Stomach (tissue), 9 donors: ENCODE results near the gene FKBP7. TPM values are rescaled to one million over a fixed set of nuclear protein-coding genes. Genes with fewer than 3 reads are reported as not detected.
"Not testable (repeated sequence)": the region's sequence is repeated elsewhere in the genome, so short reads cannot be mapped to it uniquely, and the experiment has no call there.

Experiments
- DNase-seq, 2 donors: peaks; one replicate each; pipeline versions ENCODE4 v3.0.0 to v3.0.0-alpha.2; 2013 to 2019
- H3K27ac ChIP-seq, 5 donors: fragments of 200-600 bp in 4 of 5; sonication (generic) in 4 of 5; one replicate each; pipeline ENCODE4 v1.5.1; 2013 to 2019; ENCODE audit warnings: mild to moderate bottlenecking in 1 of 5, moderate library complexity in 1 of 5
- H3K27me3 ChIP-seq, 3 donors: fragments of 200-600 bp; sonication (generic); one replicate each; pipeline ENCODE4 v1.5.1; 2017 to 2019; ENCODE audit warnings: mixed run types in 1 of 3
- H3K36me3 ChIP-seq, 4 donors: fragments of 200-600 bp; sonication (generic); 1 replicate in 3 of 4; 2 replicates in 1 of 4; pipeline ENCODE4 v1.5.1; 2016 to 2019
- H3K4me1 ChIP-seq, 4 donors: fragments of 200-600 bp; sonication (generic); one replicate each; pipeline ENCODE4 v1.5.1; 2016 to 2019
- H3K4me3 ChIP-seq, 4 donors: fragments of 200-600 bp; sonication (generic) in 3 of 4; one replicate each; pipeline ENCODE4 v1.5.1; 2016 to 2019; ENCODE audit warnings: mild to moderate bottlenecking in 1 of 4
- H3K9me3 ChIP-seq, 4 donors: fragments of 200-600 bp; sonication (generic); one replicate each; pipeline ENCODE4 v1.5.1; 2016 to 2019
- EP300 ChIP-seq: sonication (generic); formaldehyde crosslinking; IDR thresholded peaks from one replicate; pipeline ENCODE4 v1.6.1; 2017; ENCODE audit warnings: antibody characterized with exemption
- POLR2A ChIP-seq, 4 donors: fragments of 450-650 bp; IDR thresholded peaks; one replicate each; pipeline ENCODE4 v1.6.1; 2016; ENCODE audit warnings: antibody characterized with exemption in 4 of 4, control low read depth in 2 of 4, mild to moderate bottlenecking in 1 of 4, moderate library complexity in 1 of 4
- POLR2AphosphoS5 ChIP-seq, 3 donors: sonication (generic); formaldehyde crosslinking; IDR thresholded peaks; one replicate each; pipeline ENCODE4 v1.6.1; 2016; ENCODE audit warnings: antibody characterized with exemption in 3 of 3
- WGBS, 5 donors: extraction: QIAGEN DNeasy Blood & Tissue Kit in 3 of 5; methylation state at CpG; one replicate each; pipeline versions ENCODE4 v1.1.5 to v1.1.7; 2013 to 2018; 5-methylcytosine and 5-hydroxymethylcytosine counted together
- intact Hi-C: fragments of 100-400 bp; cut with DNase I; formaldehyde crosslinking; loops from one replicate; pipeline ENCODE4 v1.15.1; 2023; ENCODE audit warnings: low total_unique reads
- polyA plus RNA-seq, 3 donors: library from polyadenylated mRNA; stranded (reverse); fragments of 200-250 nt; gene quantifications; one replicate each; pipeline ENCODE4 v1.2.3, GENCODE V29; 2013
- total RNA-seq, 5 donors: library from RNA; depleted of rRNA; stranded (reverse); fragments of >200 nt; gene quantifications; one replicate each; pipeline versions ENCODE4 v1.1.0 to v1.2.3, GENCODE V29; 2014 to 2016
- TF ChIP-seq, protein P1 (sequence below), 7 experiments: fragments of 450-650 bp in 4 of 7; fragments of 200-600 bp in 3 of 7; sonication (generic) in 3 of 7; IDR thresholded peaks; one replicate each; pipeline ENCODE4 v1.5.1; 2016 to 2019; ENCODE audit warnings: antibody characterized with exemption in 7 of 7, control low read depth in 2 of 7, mild to moderate bottlenecking in 1 of 7
- donor health status: healthy with polysubstance abuse.
- donor health status: Bipolar disorder and iron deficiency.
- donor health status: healthy.

FKBP7 gene
- total and polyA plus RNA-seq, 8 donors: 0.87 to 31.4 (median 4.7) TPM

DNA sequence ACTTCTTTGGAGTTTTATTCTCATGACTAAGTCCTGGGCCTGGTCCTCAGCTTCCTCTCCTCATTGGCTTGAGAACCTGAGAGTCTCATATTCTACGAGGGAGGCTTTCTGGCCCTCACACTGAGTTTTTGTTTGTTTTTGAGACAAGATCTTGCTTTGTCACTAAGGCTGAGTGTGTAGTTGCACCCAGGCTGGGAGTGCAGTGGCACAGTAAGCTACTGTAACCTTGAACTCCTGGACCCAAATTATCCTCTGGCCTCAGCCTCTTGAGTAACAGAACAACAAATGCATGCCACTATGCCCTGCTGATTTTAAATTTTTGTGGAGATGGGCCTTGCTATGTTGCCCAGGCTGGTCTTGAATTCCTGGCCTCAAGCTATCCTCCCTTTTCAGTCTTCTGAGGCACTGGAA, 50.0 kb downstream of the FKBP7 start:
- DNase-seq: no peak
- Histone ChIP-seq H3K4me3 (no peak overlapping the region), H3K27me3 (no peaks in the 10 kb centered on the region), H3K36me3 (peaks cover 29 to 75% (median 68%) of the 10 kb centered on the region in 4 donors), H3K27ac (no peak overlapping the region), H3K4me1 (no peaks in the 10 kb centered on the region), H3K9me3 (peaks cover 0 to 14% (median 2%) of the 10 kb centered on the region in 4 donors)
- TF ChIP-seq POLR2AphosphoS5 (IDR thresholded peaks at IDR 0.05): no peak
- TF ChIP-seq, protein P1, sequence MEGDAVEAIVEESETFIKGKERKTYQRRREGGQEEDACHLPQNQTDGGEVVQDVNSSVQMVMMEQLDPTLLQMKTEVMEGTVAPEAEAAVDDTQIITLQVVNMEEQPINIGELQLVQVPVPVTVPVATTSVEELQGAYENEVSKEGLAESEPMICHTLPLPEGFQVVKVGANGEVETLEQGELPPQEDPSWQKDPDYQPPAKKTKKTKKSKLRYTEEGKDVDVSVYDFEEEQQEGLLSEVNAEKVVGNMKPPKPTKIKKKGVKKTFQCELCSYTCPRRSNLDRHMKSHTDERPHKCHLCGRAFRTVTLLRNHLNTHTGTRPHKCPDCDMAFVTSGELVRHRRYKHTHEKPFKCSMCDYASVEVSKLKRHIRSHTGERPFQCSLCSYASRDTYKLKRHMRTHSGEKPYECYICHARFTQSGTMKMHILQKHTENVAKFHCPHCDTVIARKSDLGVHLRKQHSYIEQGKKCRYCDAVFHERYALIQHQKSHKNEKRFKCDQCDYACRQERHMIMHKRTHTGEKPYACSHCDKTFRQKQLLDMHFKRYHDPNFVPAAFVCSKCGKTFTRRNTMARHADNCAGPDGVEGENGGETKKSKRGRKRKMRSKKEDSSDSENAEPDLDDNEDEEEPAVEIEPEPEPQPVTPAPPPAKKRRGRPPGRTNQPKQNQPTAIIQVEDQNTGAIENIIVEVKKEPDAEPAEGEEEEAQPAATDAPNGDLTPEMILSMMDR (IDR thresholded peaks at IDR 0.05): no peak
- no peak for TF ChIP-seq EP300
- no peak for TF ChIP-seq POLR2A (IDR thresholded peaks at IDR 0.05)
- WGBS, 5 donors: 81 to 100% (median 83%) methylated on average over 1 of the region's 1 CpG
- intact Hi-C loops: no loop called here

DNA sequence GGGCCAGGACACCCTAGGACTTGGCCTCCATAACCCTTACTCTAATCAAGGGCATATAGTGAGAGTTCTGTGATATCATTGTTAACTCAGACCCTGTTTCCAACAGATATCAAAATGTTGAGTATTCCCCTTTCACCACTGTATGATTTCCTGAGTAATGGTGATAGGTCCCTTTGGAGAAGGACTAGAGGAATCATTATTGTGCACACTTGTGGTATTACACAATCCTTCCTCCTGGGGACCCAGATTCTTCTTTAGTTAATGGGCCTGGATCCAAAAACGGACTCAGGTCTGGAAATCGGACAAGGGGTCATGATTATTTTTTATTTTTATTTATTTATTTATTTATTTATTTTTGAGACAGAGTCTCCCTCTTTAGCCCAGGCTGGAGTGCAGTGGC, 50.9 kb downstream of the FKBP7 start:
- intact Hi-C loops: no loop called here
- peaks cover 0 to 14% (median 2%) of the 10 kb centered on the region in 4 donors for H3K9me3 ChIP-seq
- H3K36me3 ChIP-seq: peaks cover 25 to 66% (median 59%) of the 10 kb centered on the region in 4 donors
- no peaks in the 10 kb centered on the region for H3K27me3 ChIP-seq
- no peak overlapping the region for H3K27ac ChIP-seq
- DNase-seq: no peak
- H3K4me3 ChIP-seq: no peak overlapping the region
- 81 to 98% (median 96%) methylated on average over 2 of the region's 2 CpGs for WGBS, 5 donors
- no peaks in the 10 kb centered on the region for H3K4me1 ChIP-seq
- TF ChIP-seq POLR2AphosphoS5 (IDR thresholded peaks at IDR 0.05) (no peak), POLR2A (IDR thresholded peaks at IDR 0.05) (no peak), EP300 (no peak)
- TF ChIP-seq, protein P1 (IDR thresholded peaks at IDR 0.05): no peak

DNA sequence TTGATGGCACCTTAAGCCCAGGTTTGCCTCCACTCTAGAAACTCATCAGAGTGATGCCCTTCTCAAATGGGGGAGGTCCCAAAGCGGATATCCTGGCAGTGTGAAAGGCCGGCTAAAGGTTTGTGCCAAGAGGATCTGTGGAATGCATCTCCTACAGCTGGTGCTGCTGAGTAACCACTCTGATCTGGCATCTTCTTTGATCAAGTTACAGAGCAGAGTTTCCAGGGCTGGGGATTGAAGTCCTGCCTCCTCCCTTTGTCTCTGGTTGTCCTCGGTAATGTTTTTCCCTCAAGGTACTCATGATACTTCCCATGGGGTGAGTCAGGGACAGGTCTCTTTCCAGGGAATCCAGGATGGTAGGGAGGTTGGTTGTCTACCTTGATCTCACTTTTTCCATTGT, 52.0 kb downstream of the FKBP7 start:
- no peak overlapping the region for H3K4me3 ChIP-seq
- H3K9me3 ChIP-seq: peaks cover 0 to 14% (median 2%) of the 10 kb centered on the region in 4 donors
- intact Hi-C loops: no loop called here
- peaks cover 15 to 55% (median 48%) of the 10 kb centered on the region in 4 donors for H3K36me3 ChIP-seq
- WGBS, 5 donors: 91 to 98% (median 97%) methylated on average over 3 of the region's 3 CpGs
- DNase-seq: no peak
- H3K27me3 ChIP-seq: no peaks in the 10 kb centered on the region
- TF ChIP-seq POLR2AphosphoS5 (IDR thresholded peaks at IDR 0.05): no peak
- TF ChIP-seq, protein P1 (IDR thresholded peaks at IDR 0.05): no peak
- no peak for TF ChIP-seq EP300
- no peak for TF ChIP-seq POLR2A (IDR thresholded peaks at IDR 0.05)
- no peaks in the 10 kb centered on the region for H3K4me1 ChIP-seq
- H3K27ac ChIP-seq: no peak overlapping the region

DNA sequence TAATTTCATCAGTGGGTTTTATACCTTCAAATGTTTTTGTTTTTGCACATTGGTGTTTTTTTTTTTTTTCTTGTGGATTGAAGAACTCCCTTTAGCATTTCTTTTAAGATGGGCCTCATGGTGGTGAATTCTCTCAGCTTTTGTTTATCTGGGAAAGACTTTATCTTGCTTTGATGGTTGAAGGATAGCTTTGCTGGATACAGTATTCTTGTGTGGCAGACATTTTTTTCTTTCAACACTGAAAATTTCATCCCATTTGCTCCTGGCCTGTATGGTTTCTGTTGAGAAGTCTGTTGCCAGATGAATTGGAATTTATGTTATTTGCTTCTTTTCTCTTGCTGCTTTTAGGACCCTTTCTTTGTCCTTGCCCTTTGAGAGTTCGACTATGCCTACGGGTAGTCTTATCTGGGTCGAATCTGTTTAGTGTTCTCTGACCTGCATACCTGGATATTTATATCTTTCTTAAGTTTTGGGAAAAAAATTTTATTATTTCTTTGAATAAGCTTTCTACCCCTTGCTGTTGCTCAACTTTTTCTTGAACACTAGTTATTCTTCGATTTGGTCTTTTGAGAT, 53.1 kb downstream of the FKBP7 start:
- no peak overlapping the region for H3K27ac ChIP-seq
- WGBS, 5 donors: 95 to 98% (median 96%) methylated on average over 4 of the region's 4 CpGs
- intact Hi-C loops: no loop called here
- TF ChIP-seq, protein P1 (IDR thresholded peaks at IDR 0.05): no peak
- no peak for TF ChIP-seq EP300
- no peak for TF ChIP-seq POLR2AphosphoS5 (IDR thresholded peaks at IDR 0.05)
- TF ChIP-seq POLR2A (IDR thresholded peaks at IDR 0.05): no peak
- H3K36me3 ChIP-seq: peaks cover 6 to 45% (median 38%) of the 10 kb centered on the region in 4 donors
- no peak overlapping the region for H3K4me3 ChIP-seq
- H3K4me1 ChIP-seq: no peaks in the 10 kb centered on the region
- no peak for DNase-seq
- peaks cover 0 to 14% (median 2%) of the 10 kb centered on the region in 4 donors for H3K9me3 ChIP-seq
- no peaks in the 10 kb centered on the region for H3K27me3 ChIP-seq

DNA sequence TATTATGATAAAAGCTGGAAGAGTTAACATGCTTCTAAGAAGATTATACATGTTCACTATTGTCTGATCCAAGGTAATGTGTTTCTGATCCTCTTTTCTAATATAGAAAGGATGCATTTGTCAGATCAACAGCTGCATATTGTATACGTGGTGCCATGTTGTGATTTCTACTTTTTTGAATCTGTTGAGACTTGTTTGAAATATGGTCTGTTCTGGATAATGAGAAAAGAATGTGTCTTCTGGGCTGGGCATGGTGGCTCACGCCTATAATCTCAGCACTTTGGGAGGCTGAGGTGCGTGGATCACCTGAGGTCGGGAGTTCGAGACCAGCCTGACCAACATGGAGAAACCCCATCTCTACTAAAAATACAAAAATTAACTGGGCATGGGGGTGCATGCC, 54.7 kb downstream of the FKBP7 start:
- peaks cover 0 to 29% (median 22%) of the 10 kb centered on the region in 4 donors for H3K36me3 ChIP-seq
- H3K4me3 ChIP-seq, H3K27ac ChIP-seq, H3K27me3 ChIP-seq, H3K4me1 ChIP-seq, intact Hi-C loops, DNase-seq: not testable (repeated sequence)
- 93 to 99% (median 94%) methylated on average over 5 of the region's 5 CpGs for WGBS, 5 donors
- H3K9me3 ChIP-seq: peaks cover 0 to 14% (median 2%) of the 10 kb centered on the region in 4 donors
